Spleen (tissue), 11 donors: ENCODE measurements around the gene DENND1A. TPM values are rescaled to one million over a fixed set of nuclear protein-coding genes. Genes with fewer than 3 reads are reported as not detected.

Source experiments
- DNase-seq: peaks from one replicate; pipeline ENCODE4 v3.0.0-alpha.2; 2020
- H3K27ac ChIP-seq, 8 donors: fragments of 200-600 bp; sonication (generic) in 7 of 8; 1 replicate in 4 of 8; 2 replicates in 4 of 8; pipeline versions ENCODE4 v1.5.0 to v1.8.0; 2016 to 2021; ENCODE audit warnings: inconsistent platforms in 4 of 8, mild to moderate bottlenecking in 4 of 8, moderate library complexity in 1 of 8
- H3K27me3 ChIP-seq, 7 donors: fragments of 200-600 bp; sonication (generic) in 6 of 7; replicated peaks in 1 of 7; 1 replicate in 4 of 7; 2 replicates in 3 of 7; pipeline versions ENCODE4 v1.5.0 to v1.8.0; 2016 to 2021; ENCODE audit warnings: inconsistent platforms in 3 of 7, mild to moderate bottlenecking in 1 of 7
- H3K36me3 ChIP-seq, 6 donors: fragments of 200-600 bp; sonication (generic) in 5 of 6; 1 replicate in 4 of 6; 2 replicates in 2 of 6; pipeline versions ENCODE4 v1.5.0 to v1.8.0; 2016 to 2021; ENCODE audit warnings: inconsistent platforms in 2 of 6
- H3K4me1 ChIP-seq, 6 donors: fragments of 200-600 bp; sonication (generic) in 5 of 6; 1 replicate in 3 of 6; 2 replicates in 3 of 6; pipeline versions ENCODE4 v1.5.0 to v1.8.0; 2016 to 2021; ENCODE audit warnings: inconsistent platforms in 3 of 6
- H3K4me3 ChIP-seq, 8 donors: fragments of 200-600 bp; sonication (generic) in 7 of 8; 1 replicate in 4 of 8; 2 replicates in 4 of 8; pipeline versions ENCODE4 v1.5.0 to v1.8.0; 2016 to 2021; ENCODE audit warnings: inconsistent platforms in 4 of 8, mild to moderate bottlenecking in 4 of 8, moderate library complexity in 2 of 8
- H3K9me3 ChIP-seq, 8 donors: fragments of 200-600 bp; sonication (generic) in 7 of 8; 1 replicate in 4 of 8; 2 replicates in 4 of 8; pipeline versions ENCODE4 v1.5.0 to v1.8.0; 2016 to 2021; ENCODE audit warnings: inconsistent platforms in 4 of 8
- POLR2A ChIP-seq, 3 donors: fragments of 450-650 bp; IDR thresholded peaks; one replicate each; pipeline ENCODE4 v1.5.1; 2017; ENCODE audit warnings: antibody characterized with exemption in 3 of 3, mild to moderate bottlenecking in 1 of 3
- POLR2AphosphoS5 ChIP-seq, 3 donors: sonication (generic); formaldehyde crosslinking; IDR thresholded peaks; one replicate each; pipeline ENCODE4 v1.5.1; 2017; ENCODE audit warnings: antibody characterized with exemption in 3 of 3
- WGBS, 5 donors: extraction: QIAGEN DNeasy Blood & Tissue Kit in 3 of 5; methylation state at CpG; one replicate each; pipeline versions ENCODE4 v1.1.5 to v1.1.7; 2013 to 2018; 5-methylcytosine and 5-hydroxymethylcytosine counted together
- intact Hi-C: fragments of 100-400 bp; cut with DNase I; formaldehyde crosslinking; loops from one replicate; pipeline ENCODE4 v1.15.0; 2023; ENCODE audit warnings: low total_unique reads
- polyA plus RNA-seq, 3 donors: library from polyadenylated mRNA; stranded (reverse); fragments of 200-250 nt; gene quantifications; one replicate each; pipeline ENCODE4 v1.2.1, GENCODE V29; 2013
- total RNA-seq, 7 donors: library from RNA; depleted of rRNA in 3 of 7; stranded (reverse); fragments of >200 nt in 3 of 7; fragmentation: NEBNext Ultra II Directional in 4 of 7; extraction: Animal tissue kit (Norgen Biotek cat#: 25700) in 4 of 7; gene quantifications; one replicate each; pipeline versions ENCODE4 v1.1.0 to v1.2.1, GENCODE V29; 2016 to 2021
- TF ChIP-seq, protein P1 (sequence below), 11 experiments: fragments of 200-600 bp in 7 of 11; fragments of 450-650 bp in 4 of 11; sonication (generic) in 4 of 11; IDR thresholded peaks in 8 of 11; conservative IDR thresholded peaks in 3 of 11; 1 replicate in 7 of 11; 2 replicates in 4 of 11; pipeline versions ENCODE4 v1.4.0 to v1.8.0; 2016 to 2021; ENCODE audit warnings: antibody characterized with exemption in 11 of 11, inconsistent platforms in 4 of 11, mild to moderate bottlenecking in 1 of 11
- donor health status: healthy with polysubstance abuse.
- donor health status: DM: no; HTN: no; CAD: no; lungs with moderate emphysema.
- donor health status: DM: no; HTN: no; CAD: no.
- donor health status: Bipolar disorder and iron deficiency.
- donor health status: healthy.
- donor health status: DM: no; HTN: no; CAD: no.
- donor health status: DM: yes; HTN: yes; CAD: no.

Gene DENND1A
- total and polyA plus RNA-seq, 10 donors, result 5.4 to 59.3 (median 48.8) TPM

- Histone ChIP-seq H3K4me3 (no peak overlapping the region), H3K9me3 (no peaks in the 10 kb centered on the region), H3K36me3 (peaks cover 0 to 52% (median 24%) of the 10 kb centered on the region in 6 donors), H3K27ac (no peak overlapping the region), H3K4me1 (peaks cover 6 to 26% (median 16%) of the 10 kb centered on the region in 6 donors), H3K27me3 (peaks cover 0 to 24% (median 8%) of the 10 kb centered on the region in 7 donors)
- intact Hi-C loops, result no loop called here
- TF ChIP-seq POLR2AphosphoS5 (IDR thresholded peaks at IDR 0.05), result peak in 1 of 3 donors; percentile 33
- TF ChIP-seq, protein P1, sequence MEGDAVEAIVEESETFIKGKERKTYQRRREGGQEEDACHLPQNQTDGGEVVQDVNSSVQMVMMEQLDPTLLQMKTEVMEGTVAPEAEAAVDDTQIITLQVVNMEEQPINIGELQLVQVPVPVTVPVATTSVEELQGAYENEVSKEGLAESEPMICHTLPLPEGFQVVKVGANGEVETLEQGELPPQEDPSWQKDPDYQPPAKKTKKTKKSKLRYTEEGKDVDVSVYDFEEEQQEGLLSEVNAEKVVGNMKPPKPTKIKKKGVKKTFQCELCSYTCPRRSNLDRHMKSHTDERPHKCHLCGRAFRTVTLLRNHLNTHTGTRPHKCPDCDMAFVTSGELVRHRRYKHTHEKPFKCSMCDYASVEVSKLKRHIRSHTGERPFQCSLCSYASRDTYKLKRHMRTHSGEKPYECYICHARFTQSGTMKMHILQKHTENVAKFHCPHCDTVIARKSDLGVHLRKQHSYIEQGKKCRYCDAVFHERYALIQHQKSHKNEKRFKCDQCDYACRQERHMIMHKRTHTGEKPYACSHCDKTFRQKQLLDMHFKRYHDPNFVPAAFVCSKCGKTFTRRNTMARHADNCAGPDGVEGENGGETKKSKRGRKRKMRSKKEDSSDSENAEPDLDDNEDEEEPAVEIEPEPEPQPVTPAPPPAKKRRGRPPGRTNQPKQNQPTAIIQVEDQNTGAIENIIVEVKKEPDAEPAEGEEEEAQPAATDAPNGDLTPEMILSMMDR (IDR thresholded peaks at IDR 0.05 in 8 of 11, conservative IDR thresholded peaks at IDR 0.05 in 3 of 11), result no peak
- WGBS, 5 donors, result 82 to 92% (median 89%) methylated on average over 20 to 30 of the region's 30 CpGs
- no peak for DNase-seq
These were observed 550.8 kb downstream of the DENND1A start for GRCh38 chr9:123378956-123379660.

GRCh38 chr9:123378025-123378424 lies 551.9 kb downstream of the DENND1A start:
- no peak for DNase-seq
- H3K36me3 ChIP-seq, result peaks cover 0 to 41% (median 15%) of the 10 kb centered on the region in 6 donors
- intact Hi-C loops, result no loop called here
- H3K27ac ChIP-seq, result no peak overlapping the region
- H3K4me3 ChIP-seq, result no peak overlapping the region
- peaks cover 6 to 37% (median 26%) of the 10 kb centered on the region in 6 donors for H3K4me1 ChIP-seq
- no peak for TF ChIP-seq POLR2A (IDR thresholded peaks at IDR 0.05)
- TF ChIP-seq POLR2AphosphoS5 (IDR thresholded peaks at IDR 0.05), result peak in 2 of 3 donors; percentile 22 to 31
- H3K9me3 ChIP-seq, result no peaks in the 10 kb centered on the region
- peaks cover 0 to 35% (median 17%) of the 10 kb centered on the region in 7 donors for H3K27me3 ChIP-seq
- 70 to 84% (median 81%) methylated on average over 10 of the region's 10 CpGs for WGBS, 5 donors

DNA sequence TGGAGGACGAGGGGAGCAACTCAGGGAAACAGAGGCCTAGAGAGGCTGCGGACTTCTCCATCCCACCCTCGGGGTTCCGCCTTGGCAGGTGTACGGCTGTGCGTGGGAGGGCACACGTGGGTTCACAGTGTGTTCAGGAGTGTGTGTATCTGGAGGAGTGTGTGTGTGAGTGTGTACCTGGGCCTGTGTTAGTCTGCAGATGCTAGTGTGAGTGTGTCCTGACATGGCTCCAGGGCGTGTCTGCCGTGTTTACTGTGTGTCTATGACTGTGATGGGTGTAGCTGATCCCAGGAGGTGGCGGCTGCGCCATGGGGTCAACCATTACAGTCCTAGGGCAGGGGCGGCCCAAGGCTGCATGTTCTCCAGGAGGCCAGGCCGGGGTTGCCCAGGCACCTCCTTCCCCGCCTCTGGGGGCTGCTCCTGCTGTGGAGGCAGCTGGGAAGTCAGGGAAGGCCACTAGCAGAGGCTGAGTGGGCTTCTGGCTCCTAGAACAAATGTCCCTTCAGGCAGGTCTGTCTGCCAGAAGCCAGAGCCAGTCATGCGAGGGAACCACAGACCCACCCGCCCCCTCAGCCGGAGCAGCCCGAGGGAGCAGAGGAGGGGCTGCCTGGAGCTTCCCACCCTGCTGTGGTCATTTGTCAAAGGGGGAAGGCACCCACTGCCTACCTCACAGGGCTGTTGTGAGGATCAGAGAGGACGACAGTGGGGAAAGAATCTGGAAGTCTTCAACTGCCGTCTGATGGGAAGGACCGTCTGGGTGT lies 552.5 kb downstream of the DENND1A start:
- intact Hi-C loops, result no loop called here
- Histone ChIP-seq H3K4me3 (no peak overlapping the region), H3K9me3 (no peaks in the 10 kb centered on the region), H3K27ac (no peak overlapping the region), H3K36me3 (peaks cover 0 to 35% (median 10%) of the 10 kb centered on the region in 6 donors), H3K4me1 (peaks cover 6 to 41% (median 29%) of the 10 kb centered on the region in 6 donors), H3K27me3 (peaks cover 0 to 41% (median 23%) of the 10 kb centered on the region in 7 donors)
- no peak for TF ChIP-seq POLR2A (IDR thresholded peaks at IDR 0.05)
- TF ChIP-seq, protein P1 (IDR thresholded peaks at IDR 0.05 in 8 of 11, conservative IDR thresholded peaks at IDR 0.05 in 3 of 11), result no peak
- TF ChIP-seq POLR2AphosphoS5 (IDR thresholded peaks at IDR 0.05), result no peak
- WGBS, 5 donors, result 67 to 85% (median 82%) methylated on average over 18 to 21 of the region's 21 CpGs
- no peak for DNase-seq

GRCh38 chr9:123376218-123377071 lies 553.5 kb downstream of the DENND1A start:
- DNase-seq, result no peak
- Histone ChIP-seq H3K27ac (peak overlapping the region in 1 of 8 donors; percentile 14), H3K9me3 (no peaks in the 10 kb centered on the region), H3K27me3 (peaks cover 0 to 50% (median 28%) of the 10 kb centered on the region in 7 donors), H3K4me1 (peaks cover 6 to 41% (median 29%) of the 10 kb centered on the region in 6 donors), H3K36me3 (peaks cover 0 to 25% (median 4%) of the 10 kb centered on the region in 6 donors), H3K4me3 (no peak overlapping the region)
- WGBS, 5 donors, result 63 to 72% (median 70%) methylated on average over 22 to 24 of the region's 24 CpGs
- TF ChIP-seq POLR2A (IDR thresholded peaks at IDR 0.05) (no peak), POLR2AphosphoS5 (IDR thresholded peaks at IDR 0.05) (peak in 1 of 3 donors; percentile 48)
- intact Hi-C loops, result no loop called here
